ENCODE measurements around the gene DYNC1H1. TPM values are rescaled to one million over a fixed set of nuclear protein-coding genes. Genes with fewer than 3 reads are reported as not detected.

Gene DYNC1H1
- total and polyA plus RNA-seq, 2 of the 13 experiments (the other 11 are each of a cell fraction or from before 2014, with no cell fraction given), result 74.4 to 239 TPM

DNA sequence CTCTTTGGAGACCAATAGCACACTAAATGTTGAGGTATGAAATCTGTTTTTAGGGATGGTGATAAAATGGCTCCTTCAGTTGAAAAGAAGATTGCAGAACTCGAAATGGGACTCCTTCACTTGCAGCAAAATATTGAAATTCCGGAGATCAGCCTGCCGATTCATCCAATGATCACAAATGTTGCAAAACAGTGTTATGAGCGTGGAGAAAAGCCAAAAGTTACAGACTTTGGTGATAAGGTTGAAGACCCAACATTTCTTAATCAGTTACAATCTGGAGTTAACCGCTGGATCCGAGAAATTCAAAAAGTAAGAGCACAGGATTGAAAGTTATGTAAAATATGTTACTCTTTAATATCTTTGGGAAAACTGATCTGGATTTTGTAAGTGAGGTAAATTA is 15.3 kb downstream of the DYNC1H1 start:
- Histone ChIP-seq H3K4me3 (replicated peaks in 1 of 3; ENCODE audit: insufficient read depth in 1 of 3, low read depth in 2 of 3, low read length in 3 of 3) (no peak overlapping the region), H3K36me3 (replicated peaks in 1 of 2; ENCODE audit: control insufficient read depth in 1 of 2, insufficient read depth in 2 of 2, low read length in 2 of 2) (peaks cover 13 to 75% of the 10 kb centered on the region in 2 experiments), H4K20me1 (ENCODE audit: insufficient read depth, low read length) (no peaks in the 10 kb centered on the region), H3K4me2 (ENCODE audit: low read depth, low read length) (no peak overlapping the region), H3K9me3 (ENCODE audit: low read length) (no peaks in the 10 kb centered on the region), H3K27ac (ENCODE audit: extremely low read length, insufficient read depth, low read length) (no peak overlapping the region), H3K27me3 (ENCODE audit: control insufficient read depth in 1 of 2, insufficient read depth in 2 of 2, low read length in 2 of 2) (no peaks in the 10 kb centered on the region), H2AFZ (ENCODE audit: low read length) (no peak overlapping the region), H3K79me2 (ENCODE audit: insufficient read depth, low read length) (peaks cover 8% of the 10 kb centered on the region), H3K9ac (ENCODE audit: insufficient read depth, low read depth, low read length) (no peak overlapping the region), H3K4me1 (ENCODE audit: insufficient read depth, low read length) (no peaks in the 10 kb centered on the region)
- in situ Hi-C loops (cut with HindIII; ENCODE audit: extremely low pct_ligation_motif_present, low pct_unique_long_range_greater_than_20kb), result no loop called here
- BruUV-seq (replicated peaks), result TSS peak; percentile 36
- intact Hi-C loops (cut with micrococcal nuclease; ENCODE audit: unreplicated experiment), result no loop called here
- POLR2A ChIA-PET, result no interaction called here
- CTCF ChIA-PET (ENCODE audit: low intra/inter-chr PET ratio, low total read pairs), result no interaction called here
- no peak for FAIRE-seq
- 96% methylated on average over 6 of the region's 6 CpGs for WGBS (ENCODE audit: low lambda C conversion rate)
- no peak for DNase-seq (ENCODE audit: low spot score)
- TF ChIP-seq, protein P1, sequence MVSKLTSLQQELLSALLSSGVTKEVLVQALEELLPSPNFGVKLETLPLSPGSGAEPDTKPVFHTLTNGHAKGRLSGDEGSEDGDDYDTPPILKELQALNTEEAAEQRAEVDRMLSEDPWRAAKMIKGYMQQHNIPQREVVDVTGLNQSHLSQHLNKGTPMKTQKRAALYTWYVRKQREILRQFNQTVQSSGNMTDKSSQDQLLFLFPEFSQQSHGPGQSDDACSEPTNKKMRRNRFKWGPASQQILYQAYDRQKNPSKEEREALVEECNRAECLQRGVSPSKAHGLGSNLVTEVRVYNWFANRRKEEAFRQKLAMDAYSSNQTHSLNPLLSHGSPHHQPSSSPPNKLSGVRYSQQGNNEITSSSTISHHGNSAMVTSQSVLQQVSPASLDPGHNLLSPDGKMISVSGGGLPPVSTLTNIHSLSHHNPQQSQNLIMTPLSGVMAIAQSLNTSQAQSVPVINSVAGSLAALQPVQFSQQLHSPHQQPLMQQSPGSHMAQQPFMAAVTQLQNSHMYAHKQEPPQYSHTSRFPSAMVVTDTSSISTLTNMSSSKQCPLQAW (CRISPR knock-in tag; IDR thresholded peaks at IDR 0.05), result no peak
- TF ChIP-seq GTF3A (CRISPR knock-in tag; conservative IDR thresholded peaks at IDR 0.05) (no peak), NKX3-1 (CRISPR knock-in tag; IDR thresholded peaks at IDR 0.05) (no peak)
- TF ChIP-seq, protein P2, sequence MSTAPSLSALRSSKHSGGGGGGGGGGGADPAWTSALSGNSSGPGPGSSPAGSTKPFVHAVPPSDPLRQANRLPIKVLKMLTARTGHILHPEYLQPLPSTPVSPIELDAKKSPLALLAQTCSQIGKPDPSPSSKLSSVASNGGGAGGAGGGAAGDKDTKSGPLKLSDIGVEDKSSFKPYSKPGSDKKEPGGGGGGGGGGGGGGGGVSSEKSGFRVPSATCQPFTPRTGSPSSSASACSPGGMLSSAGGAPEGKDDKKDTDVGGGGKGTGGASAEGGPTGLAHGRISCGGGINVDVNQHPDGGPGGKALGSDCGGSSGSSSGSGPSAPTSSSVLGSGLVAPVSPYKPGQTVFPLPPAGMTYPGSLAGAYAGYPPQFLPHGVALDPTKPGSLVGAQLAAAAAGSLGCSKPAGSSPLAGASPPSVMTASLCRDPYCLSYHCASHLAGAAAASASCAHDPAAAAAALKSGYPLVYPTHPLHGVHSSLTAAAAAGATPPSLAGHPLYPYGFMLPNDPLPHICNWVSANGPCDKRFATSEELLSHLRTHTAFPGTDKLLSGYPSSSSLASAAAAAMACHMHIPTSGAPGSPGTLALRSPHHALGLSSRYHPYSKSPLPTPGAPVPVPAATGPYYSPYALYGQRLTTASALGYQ (CRISPR knock-in tag; IDR thresholded peaks at IDR 0.05), result no peak
- ATAC-seq, result no peak

DNA sequence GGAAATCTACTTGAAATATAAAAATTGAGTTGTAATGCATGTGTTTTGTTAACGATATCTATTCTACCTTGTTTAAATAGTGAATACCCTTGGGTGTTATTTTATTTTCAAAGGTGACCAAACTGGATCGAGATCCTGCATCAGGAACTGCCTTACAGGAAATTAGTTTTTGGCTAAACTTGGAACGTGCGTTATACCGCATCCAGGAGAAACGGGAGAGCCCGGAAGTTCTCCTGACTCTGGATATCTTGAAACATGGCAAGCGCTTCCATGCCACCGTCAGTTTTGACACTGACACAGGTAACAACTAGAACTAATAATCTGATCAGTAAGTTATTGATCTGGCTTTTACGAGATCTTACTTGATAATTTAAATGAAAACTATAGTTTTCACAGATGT is 15.9 kb downstream of the DYNC1H1 start:
- no TSS peak for BruUV-seq (replicated peaks)
- ChIA-PET POLR2A (no interaction called here), CTCF (ENCODE audit: low intra/inter-chr PET ratio, low total read pairs) (no interaction called here)
- FAIRE-seq, result no peak
- no peaks in the 10 kb centered on the region for H3K9me3 ChIP-seq (ENCODE audit: low read length)
- H3K4me1 ChIP-seq (ENCODE audit: insufficient read depth, low read length), result no peaks in the 10 kb centered on the region
- peaks cover 2% of the 10 kb centered on the region for H3K79me2 ChIP-seq (ENCODE audit: insufficient read depth, low read length)
- no peaks in the 10 kb centered on the region for H3K27me3 ChIP-seq (ENCODE audit: control insufficient read depth in 1 of 2, insufficient read depth in 2 of 2, low read length in 2 of 2)
- H3K9ac ChIP-seq (ENCODE audit: insufficient read depth, low read depth, low read length), result no peak overlapping the region
- DNase-seq (ENCODE audit: low spot score), result no peak
- intact Hi-C loops (cut with micrococcal nuclease; ENCODE audit: unreplicated experiment) (no loop called here), in situ Hi-C loops (cut with HindIII; ENCODE audit: extremely low pct_ligation_motif_present, low pct_unique_long_range_greater_than_20kb) (no loop called here)
- H3K36me3 ChIP-seq (replicated peaks in 1 of 2; ENCODE audit: control insufficient read depth in 1 of 2, insufficient read depth in 2 of 2, low read length in 2 of 2), result peaks cover 14 to 72% of the 10 kb centered on the region in 2 experiments
- H3K27ac ChIP-seq (ENCODE audit: extremely low read length, insufficient read depth, low read length), result no peak overlapping the region
- H2AFZ ChIP-seq (ENCODE audit: low read length), result no peak overlapping the region
- WGBS (ENCODE audit: low lambda C conversion rate), result 95% methylated on average over 10 of the region's 10 CpGs
- H3K4me2 ChIP-seq (ENCODE audit: low read depth, low read length), result no peak overlapping the region
- no peak overlapping the region for H3K4me3 ChIP-seq (replicated peaks in 1 of 3; ENCODE audit: insufficient read depth in 1 of 3, low read depth in 2 of 3, low read length in 3 of 3)
- TF ChIP-seq, protein P3, sequence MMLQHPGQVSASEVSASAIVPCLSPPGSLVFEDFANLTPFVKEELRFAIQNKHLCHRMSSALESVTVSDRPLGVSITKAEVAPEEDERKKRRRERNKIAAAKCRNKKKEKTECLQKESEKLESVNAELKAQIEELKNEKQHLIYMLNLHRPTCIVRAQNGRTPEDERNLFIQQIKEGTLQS (CRISPR knock-in tag; IDR thresholded peaks at IDR 0.05), result no peak
- ATAC-seq, result no peak
- no peaks in the 10 kb centered on the region for H4K20me1 ChIP-seq (ENCODE audit: insufficient read depth, low read length)
